CD4-positive, alpha-beta T cell treated with Interleukin-12 subunit alpha and Interleukin-12 subunit beta, for 1 hour (primary cell): Measurements from ENCODE around the gene COA5.

Experiments
- DNase-seq: peaks from one replicate; pipeline ENCODE4 v3.0.0-alpha.2; 2020

Gene COA5

GRCh38 chr2:98571121-98571701, 37.1 kb downstream of the COA5 start:
- DNase-seq: no peak

- DNase-seq: no peak
Measured at GRCh38 chr2:98570356-98570755, 38.0 kb downstream of the COA5 start.

- DNase-seq: no peak
Measured at GRCh38 chr2:98569915-98570314, 38.4 kb downstream of the COA5 start.

GRCh38 chr2:98569197-98569793, 39.0 kb downstream of the COA5 start:
- peak; percentile 65 for DNase-seq

- DNase-seq: no peak
Measured at GRCh38 chr2:98568161-98568956, 40.0 kb downstream of the COA5 start.

GRCh38 chr2:98565941-98566340, 42.4 kb downstream of the COA5 start:
- DNase-seq: no peak

GRCh38 chr2:98565286-98565860, 42.9 kb downstream of the COA5 start:
- DNase-seq: no peak

- DNase-seq: no peak
Measured at GRCh38 chr2:98564541-98565132, 43.7 kb downstream of the COA5 start.

- DNase-seq: no peak
Measured at GRCh38 chr2:98563394-98563793, 44.9 kb downstream of the COA5 start.

- DNase-seq: no peak
Measured at GRCh38 chr2:98561902-98562695, 46.2 kb downstream of the COA5 start.

- no peak for DNase-seq
Measured at GRCh38 chr2:98561018-98561417, 47.3 kb downstream of the COA5 start.

GRCh38 chr2:98560256-98560771, 48.0 kb downstream of the COA5 start:
- DNase-seq: no peak

GRCh38 chr2:98559581-98559980, 48.7 kb downstream of the COA5 start:
- DNase-seq: no peak

- DNase-seq: no peak
Measured at GRCh38 chr2:98558852-98559530, 49.3 kb downstream of the COA5 start.

- DNase-seq: no peak
Measured at GRCh38 chr2:98556344-98557033, 51.8 kb downstream of the COA5 start.

GRCh38 chr2:98555696-98556095, 52.6 kb downstream of the COA5 start:
- no peak for DNase-seq

GRCh38 chr2:98554116-98554861, 54.0 kb downstream of the COA5 start:
- no peak for DNase-seq

GRCh38 chr2:98552499-98553179, 55.7 kb downstream of the COA5 start:
- DNase-seq: no peak

- DNase-seq: peak; percentile 37
Measured at GRCh38 chr2:98551316-98551715, 57.0 kb downstream of the COA5 start.

GRCh38 chr2:98550165-98550564, 58.1 kb downstream of the COA5 start:
- DNase-seq: no peak
